HG03060 (cell line): Measurements from ENCODE around the gene LKAAEAR1.

Source experiments
- ATAC-seq: cut with Tn5 transposase; IDR thresholded peaks from one replicate; pipeline ENCODE4 v1.9.1; 2021; ENCODE audit warnings: low read depth, moderate number of reproducible peaks; ENCODE audit not compliant: unreplicated experiment

The LKAAEAR1 gene

GRCh38 chr20:64111841-64112641, 27.8 kb upstream of the LKAAEAR1 start:
- no peak for ATAC-seq

- no peak for ATAC-seq
Observed at GRCh38 chr20:64110411-64111068, 26.3 kb upstream of the LKAAEAR1 start.

GRCh38 chr20:64109831-64110391, 25.7 kb upstream of the LKAAEAR1 start:
- ATAC-seq = no peak

GRCh38 chr20:64108731-64109681, 24.8 kb upstream of the LKAAEAR1 start:
- ATAC-seq = no peak

- ATAC-seq = no peak
Observed at GRCh38 chr20:64107736-64108457, 23.7 kb upstream of the LKAAEAR1 start.

- no peak for ATAC-seq
Observed at GRCh38 chr20:64106981-64107735, 23.0 kb upstream of the LKAAEAR1 start, which contains the start of gene NPBWR2. Gene NPBWR2, minus strand, starts transcription at chr20:64107565. Its CDS starts 734 bp downstream, at chr20:64106831.

- ATAC-seq = no peak
Observed at GRCh38 chr20:64106435-64106961, 22.3 kb upstream of the LKAAEAR1 start.

- no peak for ATAC-seq
Observed at GRCh38 chr20:64105846-64106434, 21.7 kb upstream of the LKAAEAR1 start.

- ATAC-seq = no peak
Observed at GRCh38 chr20:64104667-64105451, 20.7 kb upstream of the LKAAEAR1 start.

GRCh38 chr20:64103871-64104666, 19.9 kb upstream of the LKAAEAR1 start:
- ATAC-seq = no peak

GRCh38 chr20:64102647-64103354, 18.6 kb upstream of the LKAAEAR1 start:
- ATAC-seq = no peak

- ATAC-seq = no peak
Observed at GRCh38 chr20:64101731-64102621, 17.8 kb upstream of the LKAAEAR1 start.

- no peak for ATAC-seq
Observed at GRCh38 chr20:64100946-64101688, 16.9 kb upstream of the LKAAEAR1 start.

GRCh38 chr20:64100566-64100888, 16.3 kb upstream of the LKAAEAR1 start:
- no peak for ATAC-seq
